GM12878 (cell line): ENCODE data around the gene GLO1. TPM values are rescaled to one million over a fixed set of nuclear protein-coding genes. Genes with fewer than 3 reads are reported as not detected.

Source experiments
- ATAC-seq: fragments of 200-7000 bp; cut with Tn5 transposase; 3 replicates; pipeline ENCODE4 v1.9.1; 2020; ENCODE audit warnings: mild to moderate bottlenecking, moderate library complexity
- BruUV-seq: library from RNA; stranded (reverse); fragments of 400-500 nt; replicated peaks from 2 replicates; lab custom pipeline; 2021; lab: Mats Ljungman, UMichigan
- CTCF ChIA-PET: fragments of 300-600 bp; sonication (Branson Sonifier 250); formaldehyde crosslinking; extraction: SDS; loops from one replicate; lab custom pipeline; 2021; ENCODE audit warnings: inconsistent platforms; lab: Yijun Ruan, JAX
- POLR2A ChIA-PET: fragments of 350-600 bp; formaldehyde crosslinking; extraction: SDS; loops from one replicate; lab custom pipeline; 2021; ENCODE audit warnings: inconsistent platforms; lab: Charles Lee
- RAD21 ChIA-PET: fragments of 300-600 bp; sonication (Branson Sonifier 250); formaldehyde crosslinking; loops from one replicate; lab custom pipeline; 2023; ENCODE audit warnings: antibody characterized with exemption; ENCODE audit not compliant: unreplicated experiment; lab: Charles Lee
- SMC1A ChIA-PET: fragments of 300-600 bp; sonication (Branson Sonifier 250); formaldehyde crosslinking; loops from one replicate; lab custom pipeline; 2023; ENCODE audit not compliant: unreplicated experiment, uncharacterized antibody; lab: Charles Lee
- DNase-seq: peaks from one replicate; pipeline ENCODE4 v3.0.0-alpha.2; 2011; ENCODE audit warnings: low read depth, low spot score
- FAIRE-seq: peaks from 3 replicates; lab custom pipeline; 2011; peaks lifted over from hg19 to GRCh38; lab: Jason Lieb, UNC
- H2AFZ ChIP-seq: 2 replicates; pipeline ENCODE4 v1.6.0; 2011; ENCODE audit warnings: low read depth, low read length, control low read depth; ENCODE audit not compliant: control insufficient read depth
- H3K27ac ChIP-seq: 2 replicates; pipeline ENCODE4 v1.5.1; 2011; ENCODE audit warnings: control low read depth; ENCODE audit not compliant: control insufficient read depth, insufficient read depth
- H3K27me3 ChIP-seq, 2 experiments: replicated peaks in 1 of 2; 2 replicates each; pipeline versions ENCODE4 v1.6.0 to v1.6.1; 2011; ENCODE audit warnings: low read length in 1 of 2; ENCODE audit not compliant: control insufficient read depth in 2 of 2, insufficient read depth in 2 of 2
- H3K36me3 ChIP-seq, 2 experiments: 2 replicates each; pipeline ENCODE4 v1.5.1; 2011; ENCODE audit warnings: low read length in 1 of 2; ENCODE audit not compliant: control insufficient read depth in 2 of 2, insufficient read depth in 2 of 2
- H3K4me1 ChIP-seq: 2 replicates; pipeline ENCODE4 v1.6.1; 2011; ENCODE audit warnings: mild to moderate bottlenecking, low read length, moderate library complexity, mixed read lengths; ENCODE audit not compliant: control insufficient read depth, insufficient read depth
- H3K4me2 ChIP-seq: 2 replicates; pipeline ENCODE4 v1.6.0; 2011; ENCODE audit warnings: control low read depth; ENCODE audit not compliant: control insufficient read depth, insufficient read depth
- H3K4me3 ChIP-seq: fragments of 200-600 bp; sonication (generic); 2 replicates; pipeline ENCODE4 v1.5.1; 2016
- H3K79me2 ChIP-seq: 2 replicates; pipeline ENCODE4 v1.6.0; 2011; ENCODE audit warnings: low read length; ENCODE audit not compliant: control insufficient read depth, insufficient read depth
- H3K9ac ChIP-seq: 2 replicates; pipeline ENCODE4 v1.8.0; 2011; ENCODE audit warnings: low read length, control low read depth, mixed read lengths; ENCODE audit not compliant: control insufficient read depth, insufficient read depth
- H3K9me3 ChIP-seq: replicated peaks from 3 replicates; pipeline ENCODE4 v1.5.1; 2011; ENCODE audit warnings: mild to moderate bottlenecking, low read length; ENCODE audit not compliant: control insufficient read depth, insufficient read depth
- H4K20me1 ChIP-seq: 2 replicates; pipeline ENCODE4 v1.6.0; 2011; ENCODE audit not compliant: control insufficient read depth, insufficient read depth
- ATF7 ChIP-seq: fragments of 450-650 bp; IDR thresholded peaks from 2 replicates; pipeline ENCODE4 v1.6.1; 2016; ENCODE audit warnings: low read depth, mild to moderate bottlenecking
- BCL11A ChIP-seq: IDR thresholded peaks from 2 replicates; pipeline ENCODE4 v1.6.1; 2011; ENCODE audit warnings: low read depth, low read length
- FOXM1 ChIP-seq: IDR thresholded peaks from 2 replicates; pipeline ENCODE4 v1.6.1; 2012; ENCODE audit warnings: low read depth, mild to moderate bottlenecking, inconsistent platforms, low read length, moderate library complexity
- MTA3 ChIP-seq: IDR thresholded peaks from 2 replicates; pipeline ENCODE4 v1.6.1; 2012; ENCODE audit warnings: low read length, inconsistent platforms, borderline replicate concordance
- RELA ChIP-seq: fragments of 450-650 bp; IDR thresholded peaks from 2 replicates; pipeline ENCODE4 v1.8.0; 2014; ENCODE audit warnings: borderline replicate concordance; ENCODE audit not compliant: partially characterized antibody
- RFX5 ChIP-seq: IDR thresholded peaks from 2 replicates; pipeline ENCODE4 v1.6.1; 2011; ENCODE audit warnings: low read depth, low read length, improper control_type of control experiment
- SUZ12 ChIP-seq: fragments of 200-600 bp; sonication (generic); IDR thresholded peaks from one replicate; pipeline ENCODE4 v1.6.1; 2018; ENCODE audit warnings: antibody characterized with exemption, mild to moderate bottlenecking; ENCODE audit not compliant: unreplicated experiment
- TAF1 ChIP-seq: IDR thresholded peaks from 2 replicates; pipeline ENCODE4 v1.6.1; 2011; ENCODE audit warnings: mild to moderate bottlenecking, low read depth, low read length, borderline replicate concordance
- TARDBP ChIP-seq: IDR thresholded peaks from 2 replicates; pipeline ENCODE4 v1.6.1; 2016; ENCODE audit warnings: borderline replicate concordance
- YBX1 ChIP-seq: fragments of 450-650 bp; IDR thresholded peaks from 2 replicates; pipeline ENCODE4 v1.6.1; 2016; ENCODE audit warnings: antibody characterized with exemption
- ZBTB33 ChIP-seq: fragments of 450-650 bp; IDR thresholded peaks from 2 replicates; pipeline ENCODE4 v1.6.1; 2017; ENCODE audit warnings: mild to moderate bottlenecking
- WGBS: methylation state at CpG from one replicate; pipeline ENCODE4 v1.1.6; 2016; ENCODE audit warnings: low lambda C conversion rate; ENCODE audit not compliant: insufficient replicate concordance, insufficient coverage; ENCODE audit errors: missing lambda C conversion rate; 5-methylcytosine and 5-hydroxymethylcytosine counted together
- in situ Hi-C: fragments of 300-500 bp; cut with MboI; formaldehyde crosslinking; loops from 9 replicates; pipeline ENCODE4 v1.14.3; 2018; ENCODE audit warnings: mixed read lengths
- intact Hi-C: fragments of 100-400 bp; cut with micrococcal nuclease; formaldehyde crosslinking; loops from one replicate; pipeline ENCODE4 v1.14.2; 2022; ENCODE audit not compliant: unreplicated experiment
- polyA plus RNA-seq, 11 experiments: library from polyadenylated mRNA; depleted of rRNA in 4 of 11; unstranded in 6 of 11; stranded (reverse) in 5 of 11; fragments of >200 nt; fragmentation: Nextera tagmentation in 4 of 11; fragmentation: Illumina TruSeq in 1 of 11; extraction: Ambion mirVana in 4 of 11; extraction: Trizol in 1 of 11; gene quantifications; 1 replicate in 1 of 11; 2 replicates in 10 of 11; pipeline versions ENCODE4 v1.2.1 to v1.2.3, GENCODE V29; 2011 to 2016; ENCODE audit warnings: inconsistent platforms in 2 of 11, missing spikeins in 2 of 11, low read depth in 1 of 11
- total RNA-seq, 4 experiments: library from RNA; depleted of rRNA in 3 of 4; stranded (reverse); fragments of >200 nt in 3 of 4; fragmentation: Illumina TruSeq in 1 of 4; extraction: Trizol in 1 of 4; gene quantifications; 2 replicates each; pipeline versions ENCODE4 v1.2.1 to v1.2.3, GENCODE V29; 2013 to 2021

GLO1 gene
- total and polyA plus RNA-seq, 10 of the 15 experiments (the other 5 are each of a cell fraction or from before 2014, with no cell fraction given): 105 to 227 (median 150) TPM

GRCh38 chr6:38679668-38680067 lies 23.3 kb downstream of the GLO1 start:
- Histone ChIP-seq H3K4me1 (peaks cover 25% of the 10 kb centered on the region), H2AFZ (no peak overlapping the region), H4K20me1 (no peaks in the 10 kb centered on the region), H3K9me3 (no peaks in the 10 kb centered on the region; the same call in 2 of the 3 replicates), H3K36me3 (peaks cover 2 to 26% of the 10 kb centered on the region in 2 experiments; a peak in 3 of 4 replicates), H3K4me3 (no peak overlapping the region), H3K4me2 (no peak overlapping the region), H3K27me3 (no peaks in the 10 kb centered on the region), H3K79me2 (no peaks in the 10 kb centered on the region), H3K27ac (no peak overlapping the region), H3K9ac (no peak overlapping the region)
- FAIRE-seq (no peak), DNase-seq (no peak), ATAC-seq (no peak)
- WGBS: 100% methylated on average over 1 of the region's 1 CpG
- intact Hi-C loops (loop anchor here (10.0 kb wide), 2 partner anchors 645 to 985 kb away; partner anchors contain the start of gene MDGA1), in situ Hi-C loops (no loop called here)
- SMC1A ChIA-PET: interaction anchor here (0.6 to 1.5 kb wide), 5 partner anchors 9 to 859 kb away, joined by 3 to 4 read pairs (median 3); no protein-coding TSS in a partner anchor
- RAD21 ChIA-PET: no interaction called here
- TF ChIP-seq YBX1 (no peak), ZBTB33 (no peak), RFX5 (no peak), TAF1 (no peak), RELA (no peak), MTA3 (no peak), SUZ12 (no peak), ATF7 (no peak), BCL11A (no peak), FOXM1 (no peak), TARDBP (no peak)
- CTCF ChIA-PET: interaction anchor here (2.1 kb wide), 1 partner anchor 8 kb away, joined by 5 read pairs; no protein-coding TSS in a partner anchor
- BruUV-seq: no TSS peak
- POLR2A ChIA-PET: no interaction called here
